GM19463 (cell line): ENCODE data around the gene PTPN14.

Experiments
- ATAC-seq: cut with Tn5 transposase; IDR thresholded peaks from one replicate; pipeline ENCODE4 v1.9.1; 2021; ENCODE audit warnings: mild to moderate bottlenecking, moderate library complexity; ENCODE audit not compliant: unreplicated experiment

The PTPN14 gene

GRCh38 chr1:214344897-214345296 is 206.5 kb downstream of the PTPN14 start:
- no peak for ATAC-seq

DNA sequence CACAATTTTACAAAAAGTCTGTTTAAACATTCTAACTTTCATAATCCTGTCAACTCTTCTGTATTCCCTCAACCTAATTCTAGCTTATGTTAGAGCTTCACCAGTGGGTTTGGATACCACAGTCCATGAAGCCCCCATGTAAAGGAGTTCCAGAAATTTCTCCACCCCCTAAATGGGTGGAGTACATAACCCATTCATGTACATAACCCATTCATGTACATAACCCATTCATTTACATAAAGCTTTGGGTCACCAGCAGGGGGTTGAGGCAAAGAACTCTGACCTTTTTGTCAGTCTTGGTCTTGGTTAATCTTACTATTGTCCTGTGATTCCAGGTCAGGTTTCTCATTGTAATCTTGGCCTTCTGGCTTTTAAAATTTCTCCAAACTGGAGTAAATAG is 208.9 kb downstream of the PTPN14 start:
- no peak for ATAC-seq

DNA sequence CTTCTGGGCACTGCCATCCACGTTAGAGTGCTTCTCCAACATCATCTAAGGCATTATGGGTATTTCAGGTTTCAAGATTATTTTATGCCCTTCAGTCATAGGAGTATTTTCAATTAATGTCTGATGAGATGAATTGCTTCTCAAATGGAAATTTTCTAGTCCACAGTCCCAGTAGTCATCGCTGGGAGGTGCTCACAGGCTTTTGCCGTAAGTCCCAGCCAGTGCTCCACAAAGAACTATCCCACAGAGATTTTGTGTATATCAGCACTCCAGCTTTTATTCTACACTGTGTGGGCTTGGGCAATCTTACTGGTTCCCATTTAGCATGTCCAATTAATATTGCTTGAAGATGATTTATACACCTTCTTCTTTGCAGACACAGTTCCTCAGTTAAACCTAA is 209.5 kb downstream of the PTPN14 start:
- no peak for ATAC-seq

GRCh38 chr1:214341459-214341858 is 209.9 kb downstream of the PTPN14 start:
- ATAC-seq, result no peak

DNA sequence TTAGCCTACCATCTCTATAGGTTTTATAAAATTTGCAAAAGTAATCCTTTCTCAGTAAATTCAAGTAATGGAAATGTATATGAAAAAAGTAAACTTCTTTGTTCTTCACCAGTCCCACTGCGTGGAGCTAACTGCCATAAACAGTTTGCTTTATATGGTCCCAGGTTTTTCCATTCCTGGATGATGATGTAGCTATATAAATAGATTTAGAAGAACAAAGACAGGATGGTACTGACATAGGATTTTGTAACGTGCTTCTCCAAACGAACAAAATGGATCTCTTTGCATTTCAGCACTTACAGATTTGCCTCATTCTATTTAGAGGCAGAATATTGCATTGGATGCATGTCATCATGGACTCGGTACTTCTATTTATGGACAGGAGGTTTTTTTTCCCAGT is 213.2 kb downstream of the PTPN14 start:
- ATAC-seq, result no peak

DNA sequence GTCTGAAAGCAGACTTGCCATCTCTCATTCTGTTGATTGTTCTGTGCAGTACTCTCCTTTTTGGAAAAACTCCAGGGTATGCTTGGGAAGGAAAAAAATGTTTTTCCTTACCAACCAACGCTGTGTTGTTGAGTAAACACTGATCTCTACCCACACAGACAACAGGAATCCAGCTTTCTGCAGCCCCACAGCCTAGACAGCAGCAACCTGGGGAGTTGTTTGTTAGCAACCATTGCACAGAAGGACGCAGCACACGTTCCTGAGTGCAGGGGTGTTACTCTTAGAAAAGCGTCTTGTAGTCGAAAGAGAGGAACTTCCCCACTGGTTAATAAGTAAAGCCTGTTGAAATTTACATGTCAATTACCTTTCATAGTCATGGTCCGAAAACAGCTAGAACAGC is 213.9 kb downstream of the PTPN14 start:
- peak; percentile 80 for ATAC-seq

DNA sequence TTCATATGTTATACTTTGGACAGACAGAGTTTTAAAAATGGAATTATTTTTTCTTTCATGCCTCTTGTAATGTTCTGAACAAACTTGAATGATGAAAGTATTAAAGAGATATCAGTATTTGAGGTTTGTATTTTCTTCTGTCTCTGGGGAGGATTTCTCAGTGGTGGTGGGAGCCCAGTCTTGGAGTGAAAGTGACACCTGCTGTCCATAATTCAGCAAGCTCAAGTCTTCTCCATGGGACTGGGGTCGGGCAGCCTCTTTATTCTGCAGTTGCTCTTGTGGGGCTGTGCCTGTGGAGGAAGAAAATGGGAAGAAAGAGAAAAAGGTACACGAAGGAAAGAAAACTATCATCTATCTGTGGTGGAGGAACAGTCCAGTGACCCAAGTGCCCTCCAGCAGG is 214.4 kb downstream of the PTPN14 start:
- ATAC-seq, result no peak

DNA sequence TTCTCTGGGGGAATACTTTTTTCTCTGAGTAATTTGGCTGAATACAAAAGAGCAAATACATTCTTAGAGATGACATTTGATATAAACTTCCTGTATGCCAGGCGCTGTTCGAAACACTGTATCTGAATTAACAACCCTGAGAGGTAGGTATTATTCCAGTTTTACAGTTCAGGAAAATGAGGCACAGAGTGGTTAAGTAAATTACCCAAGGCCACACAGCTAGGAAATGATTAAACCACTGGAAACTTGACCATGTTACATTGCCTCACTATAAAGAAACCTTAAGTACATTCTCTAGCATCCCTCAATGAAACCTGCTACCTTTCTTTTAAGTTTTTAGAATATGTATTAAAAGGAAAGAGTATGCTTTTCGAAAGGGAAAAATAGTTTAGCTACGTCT is 215.8 kb downstream of the PTPN14 start:
- ATAC-seq, result no peak

GRCh38 chr1:214332946-214333798 is 218.2 kb downstream of the PTPN14 start:
- no peak for ATAC-seq

DNA sequence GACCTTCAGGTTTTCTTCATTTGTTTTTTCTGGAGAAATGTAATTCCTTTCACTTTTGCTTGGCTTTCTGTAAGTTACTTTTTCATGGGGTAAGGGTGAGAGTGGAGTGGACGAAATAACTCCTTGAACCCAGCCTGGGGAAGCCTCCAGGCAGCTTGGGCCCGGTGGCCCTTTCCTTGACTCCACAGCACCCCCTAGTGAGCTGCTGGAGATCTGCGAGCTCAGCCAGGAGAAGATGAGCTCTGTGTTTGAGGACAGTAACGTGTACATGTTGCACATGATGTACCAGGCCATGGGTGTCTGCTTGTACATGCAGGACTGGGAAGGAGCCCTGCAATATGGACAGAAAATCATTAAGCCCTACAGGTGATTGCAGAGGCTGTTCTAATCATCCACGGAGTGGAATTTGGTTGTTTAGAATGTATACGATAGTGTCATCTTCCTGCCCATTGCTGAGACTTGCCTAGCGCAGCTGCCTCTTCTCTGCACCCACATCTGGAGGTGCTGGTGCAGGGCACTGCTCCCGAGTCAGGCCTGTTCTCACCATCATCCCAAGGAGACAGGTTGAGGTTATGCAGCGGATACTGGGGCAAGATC is 219.5 kb downstream of the PTPN14 start:
- no peak for ATAC-seq

DNA sequence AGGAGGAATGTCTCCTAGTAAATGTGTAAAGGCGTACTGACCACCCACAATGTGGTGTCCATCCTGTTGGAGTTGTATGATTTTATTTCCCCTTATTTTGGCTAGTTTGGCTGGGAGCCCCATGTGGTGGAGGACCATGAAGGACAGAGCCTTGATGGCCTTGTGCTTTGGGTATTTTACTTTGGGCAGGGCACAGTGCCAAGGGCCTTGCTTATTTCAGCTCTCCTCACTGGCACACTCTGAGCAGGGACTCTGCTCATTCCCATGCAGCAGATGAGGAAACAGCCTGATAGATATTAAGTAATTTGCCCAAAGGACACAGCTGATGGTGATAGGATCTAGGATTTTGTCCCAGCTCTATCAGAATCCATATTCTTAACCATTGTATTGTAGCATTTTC is 220.2 kb downstream of the PTPN14 start:
- no peak for ATAC-seq

- no peak for ATAC-seq
Observed at GRCh38 chr1:214330715-214331114, 220.7 kb downstream of the PTPN14 start.

- ATAC-seq, result no peak
Observed at GRCh38 chr1:214330222-214330621, 221.2 kb downstream of the PTPN14 start.

- no peak for ATAC-seq
Observed at GRCh38 chr1:214329470-214330220, 221.8 kb downstream of the PTPN14 start.

- peak; percentile 85 for ATAC-seq
Observed at GRCh38 chr1:214328770-214329469, 222.5 kb downstream of the PTPN14 start.

- no peak for ATAC-seq
Observed at GRCh38 chr1:214327514-214327913, 223.9 kb downstream of the PTPN14 start.

DNA sequence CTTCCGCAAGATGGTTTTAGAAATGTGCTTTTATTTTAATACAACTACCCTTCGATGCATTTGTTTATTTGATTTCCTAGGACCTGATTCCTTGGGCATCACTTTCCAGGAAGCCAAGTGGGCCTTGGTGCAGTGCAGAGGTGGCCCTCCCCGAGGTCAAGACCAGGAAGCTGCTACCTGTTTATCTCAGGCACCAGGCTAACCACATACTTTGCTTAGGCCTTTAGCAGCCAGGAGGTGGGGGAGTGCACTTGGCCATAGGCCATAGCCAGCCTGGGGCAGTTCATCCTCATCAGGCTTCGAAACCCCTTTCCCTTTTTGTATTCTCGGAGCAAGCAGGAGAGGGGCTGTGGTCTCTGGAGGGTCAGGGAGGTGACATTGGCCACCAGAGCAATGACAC is 225.0 kb downstream of the PTPN14 start:
- peak; percentile 53 for ATAC-seq

GRCh38 chr1:214324896-214325800 is 226.3 kb downstream of the PTPN14 start:
- no peak for ATAC-seq

DNA sequence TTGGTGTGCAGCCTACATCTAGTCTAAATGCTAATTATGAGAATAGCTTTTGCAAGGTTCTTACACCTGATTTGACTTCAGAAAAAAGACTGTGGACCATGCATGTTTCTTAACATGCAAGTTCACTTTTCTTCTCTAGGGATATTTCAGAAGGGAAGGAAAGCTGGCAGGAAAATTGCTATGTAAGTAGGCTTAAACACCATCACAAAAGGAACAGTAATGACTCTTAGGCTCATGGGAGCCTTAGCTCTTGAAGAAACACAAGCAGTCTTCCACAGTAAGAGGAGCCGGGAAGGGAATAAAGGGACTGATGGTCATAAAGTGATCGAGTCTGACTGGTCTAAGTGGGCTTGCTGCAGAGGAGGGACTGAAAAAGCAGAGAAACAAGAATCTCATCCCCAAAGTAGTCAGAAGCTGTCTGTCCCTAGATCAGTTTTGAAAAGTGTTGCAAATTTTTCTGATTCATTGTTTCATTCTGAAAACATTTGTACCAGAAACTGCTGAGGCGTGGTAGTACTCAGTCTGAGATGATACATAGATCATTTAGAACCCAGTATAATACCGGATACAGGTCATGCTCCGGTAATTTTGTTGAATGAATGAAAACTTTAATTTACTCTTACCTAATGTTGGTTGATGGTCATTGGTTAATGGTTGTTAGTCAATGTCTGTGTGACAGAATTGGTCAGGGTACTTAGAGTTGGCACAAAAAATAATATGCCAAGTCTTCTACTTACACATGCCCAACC is 229.5 kb downstream of the PTPN14 start:
- peak; percentile 48 for ATAC-seq
